Activated CD8-positive, alpha-beta T cell treated with anti-CD3 and anti-CD28 coated beads for 36 hours (primary cell): Measurements from ENCODE around the gene MAP3K12. TPM values are rescaled to one million over a fixed set of nuclear protein-coding genes. Genes with fewer than 3 reads are reported as not detected.

ENCODE experiments used
- ATAC-seq: fragments of 200-7000 bp; cut with Tn5 transposase; one replicate; pipeline ENCODE4 v1.10.0; 2021; ENCODE audit warnings: mild to moderate bottlenecking, moderate library complexity
- CTCF ChIA-PET: fragments of 350-600 bp; sonication (Branson Sonifier 250); formaldehyde crosslinking; loops from one replicate; lab custom pipeline; 2021; ENCODE audit warnings: antibody characterized with exemption; lab: Charles Lee
- POLR2A ChIA-PET: fragments of 350-600 bp; sonication (Branson Sonifier 250); formaldehyde crosslinking; loops from one replicate; lab custom pipeline; 2021; ENCODE audit warnings: antibody characterized with exemption; lab: Charles Lee
- DNase-seq: peaks from one replicate; pipeline ENCODE4 v3.0.0-alpha.2; 2020
- H3K27ac Mint-ChIP-seq: one replicate; pipeline ENCODE4 v1.8.0; 2021; ENCODE audit warnings: mild to moderate bottlenecking, mixed read lengths
- H3K27me3 Mint-ChIP-seq: one replicate; pipeline ENCODE4 v1.8.0; 2021; ENCODE audit warnings: mixed read lengths
- H3K36me3 Mint-ChIP-seq: one replicate; pipeline ENCODE4 v1.8.0; 2021; ENCODE audit warnings: low read depth, mixed read lengths
- H3K4me1 Mint-ChIP-seq: one replicate; pipeline ENCODE4 v1.8.0; 2021; ENCODE audit warnings: low read depth, mixed read lengths
- H3K4me3 Mint-ChIP-seq: one replicate; pipeline ENCODE4 v1.8.0; 2021; ENCODE audit warnings: mild to moderate bottlenecking, moderate library complexity, mixed read lengths
- H3K9me3 Mint-ChIP-seq: one replicate; pipeline ENCODE4 v1.8.0; 2021; ENCODE audit warnings: mixed read lengths
- intact Hi-C: fragments of 100-400 bp; cut with micrococcal nuclease; formaldehyde crosslinking; loops from one replicate; pipeline ENCODE4 v1.10.0; 2022
- total RNA-seq, 2 experiments: library from RNA; stranded (reverse); gene quantifications; one replicate each; pipeline ENCODE4 v1.2.3, GENCODE V29; 2021
- TF ChIP-seq, protein P1 (sequence below): fragments of 200-600 bp; IDR thresholded peaks from one replicate; pipeline ENCODE4 v1.8.0; 2022; ENCODE audit warnings: antibody characterized with exemption, mild to moderate bottlenecking

MAP3K12 gene
- total RNA-seq, 2 experiments from 2014 or later: 8.2 to 10.0 TPM

DNA sequence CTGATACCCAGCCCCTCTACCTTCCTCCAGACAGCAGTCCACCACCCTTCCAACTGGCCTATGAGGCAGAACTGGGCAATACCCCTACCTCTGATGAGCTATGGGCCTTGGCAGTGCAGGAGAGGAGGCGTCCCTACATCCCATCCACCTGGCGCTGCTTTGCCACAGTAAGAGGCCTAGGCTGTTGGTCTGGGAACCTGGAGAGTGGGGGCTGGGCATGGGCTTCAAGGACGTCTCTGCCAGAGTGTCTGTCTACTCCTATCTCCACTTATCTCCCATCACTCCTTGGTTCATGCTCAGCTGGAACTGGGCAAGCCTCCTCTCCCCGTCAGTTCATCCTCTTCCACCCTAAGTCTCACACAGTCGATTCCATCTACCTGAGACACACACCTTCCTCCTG lies 69.1 kb downstream of the MAP3K12 start:
- ChIA-PET POLR2A (interaction anchor here (0.7 kb wide), 1 partner anchor 34 kb away, joined by 4 read pairs; no protein-coding TSS in a partner anchor), CTCF (interaction anchor here (1.5 to 6.4 kb wide), 2 partner anchors 77 to 108 kb away, joined by 5 to 47 read pairs; partner anchors contain the start of gene AAAS)
- no peaks in the 10 kb centered on the region for H3K36me3 Mint-ChIP-seq
- no peak for ATAC-seq
- H3K4me3 Mint-ChIP-seq: no peak overlapping the region
- peaks cover 9% of the 10 kb centered on the region for H3K4me1 Mint-ChIP-seq
- H3K27ac Mint-ChIP-seq: no peak overlapping the region
- TF ChIP-seq, protein P1, sequence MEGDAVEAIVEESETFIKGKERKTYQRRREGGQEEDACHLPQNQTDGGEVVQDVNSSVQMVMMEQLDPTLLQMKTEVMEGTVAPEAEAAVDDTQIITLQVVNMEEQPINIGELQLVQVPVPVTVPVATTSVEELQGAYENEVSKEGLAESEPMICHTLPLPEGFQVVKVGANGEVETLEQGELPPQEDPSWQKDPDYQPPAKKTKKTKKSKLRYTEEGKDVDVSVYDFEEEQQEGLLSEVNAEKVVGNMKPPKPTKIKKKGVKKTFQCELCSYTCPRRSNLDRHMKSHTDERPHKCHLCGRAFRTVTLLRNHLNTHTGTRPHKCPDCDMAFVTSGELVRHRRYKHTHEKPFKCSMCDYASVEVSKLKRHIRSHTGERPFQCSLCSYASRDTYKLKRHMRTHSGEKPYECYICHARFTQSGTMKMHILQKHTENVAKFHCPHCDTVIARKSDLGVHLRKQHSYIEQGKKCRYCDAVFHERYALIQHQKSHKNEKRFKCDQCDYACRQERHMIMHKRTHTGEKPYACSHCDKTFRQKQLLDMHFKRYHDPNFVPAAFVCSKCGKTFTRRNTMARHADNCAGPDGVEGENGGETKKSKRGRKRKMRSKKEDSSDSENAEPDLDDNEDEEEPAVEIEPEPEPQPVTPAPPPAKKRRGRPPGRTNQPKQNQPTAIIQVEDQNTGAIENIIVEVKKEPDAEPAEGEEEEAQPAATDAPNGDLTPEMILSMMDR: no peak
- no peaks in the 10 kb centered on the region for H3K27me3 Mint-ChIP-seq
- H3K9me3 Mint-ChIP-seq: no peaks in the 10 kb centered on the region
- no peak for DNase-seq
- intact Hi-C loops: no loop called here

Other genes with a start within 250 kb of the MAP3K12 start
- 10 to 100 TPM; 62.1 to 63.4 TPM for gene ESPL1, start 231.2 kb downstream of the MAP3K12 start, total RNA-seq
- 100 to 1,000 TPM; 322 to 373 TPM for gene PFDN5, start 203.9 kb downstream of the MAP3K12 start, total RNA-seq
- 10 to 100 TPM; 69.5 to 70.9 TPM for gene MYG1, start 199.8 kb downstream of the MAP3K12 start, total RNA-seq
- 10 to 100 TPM; 81.3 to 87.6 TPM for gene AAAS, start 177.8 kb downstream of the MAP3K12 start, total RNA-seq
- gene SP7, start 163.1 kb downstream of the MAP3K12 start, total RNA-seq: not detected
- gene SP1, start 119.3 kb downstream of the MAP3K12 start, total RNA-seq: 10 to 100 TPM; 67.2 to 70.3 TPM
- not detected for gene AMHR2, start 75.6 kb downstream of the MAP3K12 start, total RNA-seq
- 100 to 1,000 TPM; 167 to 187 TPM for gene PRR13, start 57.7 kb downstream of the MAP3K12 start, total RNA-seq
- gene PCBP2, start 47.4 kb downstream of the MAP3K12 start, total RNA-seq: 100 to 1,000 TPM; 958 to 973 TPM
- gene TARBP2, start 1.8 kb upstream of the MAP3K12 start, total RNA-seq: 10 to 100 TPM; 32.0 to 33.3 TPM
- gene NPFF, start 8.0 kb upstream of the MAP3K12 start, total RNA-seq: not detected
- gene ATF7, start 126.9 kb upstream of the MAP3K12 start, total RNA-seq: 10 to 100 TPM; 22.0 to 22.6 TPM
- gene ATP5MC2, start 176.6 kb upstream of the MAP3K12 start, total RNA-seq: 100 to 1,000 TPM; 365 to 378 TPM
- 10 to 100 TPM; 15.5 to 16.2 TPM for gene CALCOCO1, start 228.0 kb upstream of the MAP3K12 start, total RNA-seq